Kidney (tissue), 14 donors: ENCODE results near the gene B3GLCT. TPM values are rescaled to one million over a fixed set of nuclear protein-coding genes. Genes with fewer than 3 reads are reported as not detected.
"Not testable (repeated sequence)": the region's sequence is repeated elsewhere in the genome, so short reads cannot be mapped to it uniquely, and the experiment has no call there.

ENCODE experiments used
- DNase-seq, 5 donors: peaks; one replicate each; pipeline ENCODE4 v3.0.0-alpha.2; 2013 to 2020
- FAIRE-seq: peaks from 2 replicates; lab custom pipeline; 2012; peaks lifted over from hg19 to GRCh38; lab: Jason Lieb, UNC
- H3K27ac ChIP-seq, 2 donors: one replicate each; pipeline ENCODE4 v1.7.0; 2013; ENCODE audit warnings: low read depth in 2 of 2, low read length in 2 of 2, inconsistent platforms in 1 of 2
- H3K27me3 ChIP-seq: one replicate; pipeline ENCODE4 v1.7.1; 2013; ENCODE audit warnings: low read length, inconsistent platforms; ENCODE audit not compliant: control insufficient read depth, insufficient read depth
- H3K36me3 ChIP-seq, 3 donors: one replicate each; pipeline versions ENCODE4 v1.7.0 to v1.7.1; 2013; ENCODE audit warnings: low read length in 3 of 3, control low read depth in 1 of 3, inconsistent platforms in 1 of 3; ENCODE audit not compliant: insufficient read depth in 3 of 3, control insufficient read depth in 2 of 3
- H3K4me1 ChIP-seq, 3 donors: one replicate each; pipeline versions ENCODE4 v1.7.0 to v1.7.1; 2013; ENCODE audit warnings: low read length in 3 of 3, inconsistent platforms in 1 of 3, low read depth in 1 of 3; ENCODE audit not compliant: control insufficient read depth in 2 of 3, insufficient read depth in 2 of 3
- H3K4me3 ChIP-seq, 3 donors: one replicate each; pipeline versions ENCODE4 v1.7.0 to v1.8.1; 2013; ENCODE audit warnings: low read length in 3 of 3, control low read depth in 1 of 3, inconsistent platforms in 1 of 3
- H3K9ac ChIP-seq, 3 donors: one replicate each; pipeline versions ENCODE4 v1.7.0 to v1.7.1; 2013; ENCODE audit warnings: low read length in 3 of 3, control low read depth in 1 of 3, inconsistent platforms in 1 of 3
- H3K9me3 ChIP-seq, 3 donors: one replicate each; pipeline versions ENCODE4 v1.7.0 to v1.7.1; 2013; ENCODE audit warnings: low read length in 3 of 3, control low read depth in 1 of 3, inconsistent platforms in 1 of 3; ENCODE audit not compliant: control insufficient read depth in 2 of 3, insufficient read depth in 1 of 3
- CTCF ChIP-seq: IDR thresholded peaks from 3 replicates; pipeline ENCODE4 v1.5.1; 2012; ENCODE audit warnings: mild to moderate bottlenecking, moderate library complexity, borderline replicate concordance; ENCODE audit not compliant: insufficient read depth; ENCODE audit errors: extremely low read depth
- intact Hi-C: fragments of 100-400 bp; cut with DNase I; formaldehyde crosslinking; loops from one replicate; pipeline ENCODE4 v1.11.1; 2022
- polyA plus RNA-seq: library from polyadenylated mRNA; stranded (reverse); fragments of 350-450 nt; fragmentation: Illumina TruSeq; extraction: RNeasy Lipid Tissue Mini Kit (QIAGEN cat#74804); gene quantifications from one replicate; pipeline ENCODE4 v1.2.3, GENCODE V29; 2014; ENCODE audit warnings: low read depth, low replicate concordance; ENCODE audit not compliant: insufficient read depth
- total RNA-seq: library from RNA; stranded (reverse); fragmentation: NEBNext Ultra II Directional; extraction: Animal tissue kit (Norgen Biotek cat#: 25700); gene quantifications from one replicate; pipeline ENCODE4 v1.2.1, GENCODE V29; 2021
- donor health status: control.
- donor health status: control.
- donor health status: control.
- donor health status: control.
- donor health status: control.
- donor health status: DM: yes; HTN: yes; CAD: no.
- donor health status: Normal renal cell carcinoma (clear cell type).

B3GLCT gene
- total and polyA plus RNA-seq, 2 donors from 2014 or later, result 5.9 to 7.7 TPM

- Histone ChIP-seq H3K36me3 (no peaks in the 10 kb centered on the region), H3K27me3 (no peaks in the 10 kb centered on the region), H3K27ac (no peak overlapping the region), H3K9me3 (no peaks in the 10 kb centered on the region), H3K4me1 (no peaks in the 10 kb centered on the region), H3K4me3 (no peak overlapping the region), H3K9ac (no peak overlapping the region)
- TF ChIP-seq CTCF, result no peak
- DNase-seq (no peak), FAIRE-seq (no peak)
- intact Hi-C loops, result no loop called here
Observed at GRCh38 chr13:31331068-31331467, 131.3 kb downstream of the B3GLCT start.

GRCh38 chr13:31334547-31334946 lies 134.8 kb downstream of the B3GLCT start:
- TF ChIP-seq CTCF, result no peak
- H3K9me3 ChIP-seq, result peaks cover 0 to 2% (median 0%) of the 10 kb centered on the region in 3 donors
- no peaks in the 10 kb centered on the region for H3K27me3 ChIP-seq
- intact Hi-C loops, result no loop called here
- FAIRE-seq (no peak), DNase-seq (no peak)
- H3K4me3 ChIP-seq, result no peak overlapping the region
- H3K36me3 ChIP-seq, result no peaks in the 10 kb centered on the region
- H3K4me1 ChIP-seq, result no peaks in the 10 kb centered on the region
- H3K27ac ChIP-seq, result no peak overlapping the region
- no peak overlapping the region for H3K9ac ChIP-seq

GRCh38 chr13:31334994-31335557 lies 135.3 kb downstream of the B3GLCT start:
- H3K36me3 ChIP-seq, result no peaks in the 10 kb centered on the region
- intact Hi-C loops, result no loop called here
- no peaks in the 10 kb centered on the region for H3K27me3 ChIP-seq
- no peaks in the 10 kb centered on the region for H3K4me1 ChIP-seq
- peaks cover 0 to 2% (median 0%) of the 10 kb centered on the region in 3 donors for H3K9me3 ChIP-seq
- FAIRE-seq (no peak), DNase-seq (no peak)
- H3K9ac ChIP-seq, result no peak overlapping the region
- H3K4me3 ChIP-seq, result no peak overlapping the region
- no peak overlapping the region for H3K27ac ChIP-seq
- no peak for TF ChIP-seq CTCF

- FAIRE-seq, intact Hi-C loops, DNase-seq, H3K36me3 ChIP-seq, H3K9ac ChIP-seq, H3K4me1 ChIP-seq, H3K27me3 ChIP-seq, H3K9me3 ChIP-seq, H3K27ac ChIP-seq, H3K4me3 ChIP-seq: not testable (repeated sequence)
Observed at GRCh38 chr13:31339616-31340015, 139.8 kb downstream of the B3GLCT start.

GRCh38 chr13:31340848-31341247 lies 141.1 kb downstream of the B3GLCT start:
- H3K9ac ChIP-seq, H3K4me3 ChIP-seq, H3K4me1 ChIP-seq, H3K27me3 ChIP-seq, H3K9me3 ChIP-seq, DNase-seq, H3K36me3 ChIP-seq, H3K27ac ChIP-seq, FAIRE-seq, intact Hi-C loops: not testable (repeated sequence)
